Activated CD4-positive, alpha-beta T cell treated with anti-CD3 and anti-CD28 coated beads, Interleukin-2, Interleukin-4, amounts not matched to agents 100 ng/mL and 50 ng/mL, durations not matched to agents 16 hours and 8 hours (primary cell): Measurements from ENCODE around the gene NABP1.
"Not testable (repeated sequence)": the region's sequence is repeated elsewhere in the genome, so short reads cannot be mapped to it uniquely, and the experiment has no call there.

ENCODE experiments used
- DNase-seq: peaks from one replicate; pipeline ENCODE4 v3.0.0-alpha.2; 2020; ENCODE audit warnings: low spot score

Gene NABP1, protein sequence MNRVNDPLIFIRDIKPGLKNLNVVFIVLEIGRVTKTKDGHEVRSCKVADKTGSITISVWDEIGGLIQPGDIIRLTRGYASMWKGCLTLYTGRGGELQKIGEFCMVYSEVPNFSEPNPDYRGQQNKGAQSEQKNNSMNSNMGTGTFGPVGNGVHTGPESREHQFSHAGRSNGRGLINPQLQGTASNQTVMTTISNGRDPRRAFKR

DNA sequence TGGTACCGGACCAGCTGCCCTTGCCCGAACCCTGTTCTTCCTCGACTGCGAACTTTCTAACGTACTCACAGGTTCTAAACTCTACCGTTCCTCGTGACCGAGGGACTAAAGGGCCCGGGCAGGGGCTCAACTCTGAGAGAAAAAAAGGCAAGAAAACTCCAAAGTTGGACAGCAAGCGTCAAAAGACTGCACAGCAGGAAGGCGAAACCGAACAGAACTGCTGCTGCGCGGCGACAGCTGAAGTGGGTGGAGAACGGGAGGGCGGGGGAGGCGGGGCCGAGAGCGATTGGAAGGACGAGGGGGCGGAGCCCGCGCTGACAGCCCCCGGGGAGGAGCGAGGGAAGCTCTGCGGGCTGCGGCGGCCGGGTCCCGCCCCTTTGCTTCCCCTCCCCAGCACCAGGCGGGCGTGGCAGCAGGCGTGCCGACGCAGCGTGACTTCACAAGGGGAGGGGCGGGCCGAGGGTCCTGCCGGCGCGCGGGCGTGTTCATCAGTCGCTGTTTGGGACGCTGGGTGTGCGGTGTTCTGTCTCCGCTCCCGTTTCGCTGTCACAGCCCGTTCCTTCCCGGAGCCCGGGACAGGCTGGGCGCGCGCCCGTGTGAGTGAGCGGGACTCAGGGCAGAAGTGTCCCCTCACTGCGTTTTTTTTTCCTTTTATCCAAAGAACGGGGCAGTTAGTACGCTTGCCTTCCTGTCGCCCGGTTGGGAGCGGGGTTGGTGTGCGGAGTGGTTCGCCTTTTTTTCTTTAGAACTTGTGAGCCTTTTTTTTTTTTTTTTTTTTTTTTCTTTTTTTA lies at the start of gene NABP1:
TSS of gene NABP1 (plus strand) at position 491 of the 791 bp plus-strand sequence. CDS start 479 bp downstream, outside the sequence.
- DNase-seq: peak; percentile 99

DNA sequence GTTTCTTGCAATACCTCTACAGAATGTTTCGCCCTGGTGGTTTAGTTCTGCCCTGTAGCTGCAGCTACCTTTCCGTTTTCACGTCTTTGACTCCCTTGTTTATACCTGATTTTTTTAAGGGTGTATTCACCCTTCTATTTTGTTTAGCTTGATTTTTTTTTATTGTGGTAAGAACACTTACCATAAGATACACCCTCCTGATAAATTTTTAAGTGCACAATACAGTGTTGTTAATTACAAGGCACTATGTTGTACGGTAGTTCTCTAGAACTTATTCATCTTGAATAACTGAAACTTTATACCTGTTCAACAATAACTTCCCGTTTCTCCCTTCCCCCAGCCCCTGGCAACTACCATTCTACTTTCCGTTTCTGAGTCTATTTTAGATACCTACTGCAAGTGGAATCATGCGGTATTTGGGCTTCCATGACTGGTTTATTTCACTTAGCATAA lies 48.9 kb upstream of the NABP1 start:
- no peak for DNase-seq

DNA sequence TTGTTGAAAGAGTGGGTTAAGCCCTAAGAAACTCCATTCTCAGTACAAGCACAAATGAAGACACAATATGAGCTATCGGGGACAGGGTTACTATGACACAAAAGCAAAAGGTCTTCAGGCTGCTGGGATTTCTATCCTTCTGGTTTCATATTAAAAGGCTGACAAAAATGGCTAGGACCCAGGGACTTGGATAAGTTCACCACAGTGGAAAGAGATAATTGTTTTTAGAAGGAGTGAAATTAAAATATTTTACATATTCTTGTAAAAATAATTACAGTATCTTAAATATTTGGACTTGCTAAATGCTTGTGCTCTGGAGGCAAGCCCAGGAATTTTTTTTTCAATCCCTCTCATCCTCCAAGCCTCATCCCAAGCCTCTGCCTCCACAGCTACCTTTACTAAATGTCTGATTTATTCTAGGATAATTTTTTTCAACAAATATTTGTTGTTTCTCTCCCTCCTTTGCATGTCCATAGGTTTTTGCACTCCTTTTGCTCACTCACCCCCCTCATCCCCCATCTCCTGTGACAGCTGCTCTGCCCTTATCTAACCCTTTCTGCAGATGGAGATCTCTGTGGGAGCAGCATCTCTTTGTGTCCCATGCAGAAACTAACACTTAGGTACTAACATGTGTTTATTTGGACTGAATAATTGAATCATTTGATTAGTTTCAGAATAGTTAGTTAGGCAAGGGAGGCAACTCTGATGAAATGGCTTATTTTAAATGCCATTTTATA lies 47.8 kb upstream of the NABP1 start:
- no peak for DNase-seq

DNA sequence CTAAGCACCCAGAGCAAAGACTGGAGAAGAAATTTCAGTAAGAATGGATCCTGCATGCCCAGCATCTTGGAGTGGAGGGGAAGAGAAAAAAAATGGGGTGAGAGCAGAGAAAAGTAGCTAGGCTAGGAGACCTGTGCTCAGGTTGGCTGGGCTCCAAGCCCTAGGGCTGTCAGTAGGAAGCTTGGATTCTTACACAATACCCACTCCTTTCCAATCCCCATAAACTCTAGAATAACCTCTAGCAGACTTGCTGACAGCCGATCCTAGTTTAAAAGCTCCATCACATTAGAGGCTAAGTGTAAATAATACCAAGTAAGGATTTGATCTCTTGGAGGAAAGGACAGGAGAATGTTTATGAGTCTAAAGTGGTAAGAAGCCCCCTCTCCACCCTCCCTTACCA lies 46.2 kb upstream of the NABP1 start:
- DNase-seq: no peak

DNA sequence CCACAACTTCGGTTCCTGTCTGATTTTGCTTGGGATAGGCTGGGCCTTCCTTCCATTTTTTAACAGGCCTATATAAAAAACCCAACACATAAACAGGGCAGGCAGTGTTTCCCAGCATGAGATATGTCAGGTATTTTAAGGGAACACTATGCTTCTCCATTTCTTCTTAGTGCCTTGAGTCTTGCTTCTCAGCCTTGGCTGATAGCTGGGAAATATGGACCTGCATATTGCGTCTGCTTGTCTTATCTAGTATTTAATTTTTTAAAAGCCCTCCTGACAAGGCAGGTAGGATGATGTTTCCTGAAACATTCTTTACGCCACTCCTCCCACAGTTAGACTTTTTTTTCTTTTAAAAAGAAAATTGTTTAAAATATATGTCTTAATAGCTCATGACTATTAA lies 45.5 kb upstream of the NABP1 start:
- DNase-seq: no peak

DNA sequence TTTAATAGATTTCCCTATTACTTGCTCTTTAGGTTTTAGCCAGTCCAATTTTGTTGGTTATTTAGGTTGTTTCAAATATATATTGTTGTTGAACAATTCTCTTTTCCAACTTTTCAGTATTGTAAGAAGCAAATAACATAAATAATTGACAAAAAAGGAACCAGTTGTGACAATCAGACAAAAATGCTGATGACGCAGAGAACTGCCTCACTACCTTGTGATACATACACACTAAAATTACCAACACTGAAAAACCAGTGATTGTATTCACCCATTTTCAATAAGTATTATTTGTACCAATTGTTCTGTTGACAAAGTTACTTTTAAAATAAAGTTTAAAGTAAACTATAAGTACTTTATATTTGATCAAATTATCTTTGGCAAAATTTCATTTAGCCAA lies 43.1 kb upstream of the NABP1 start:
- no peak for DNase-seq

DNA sequence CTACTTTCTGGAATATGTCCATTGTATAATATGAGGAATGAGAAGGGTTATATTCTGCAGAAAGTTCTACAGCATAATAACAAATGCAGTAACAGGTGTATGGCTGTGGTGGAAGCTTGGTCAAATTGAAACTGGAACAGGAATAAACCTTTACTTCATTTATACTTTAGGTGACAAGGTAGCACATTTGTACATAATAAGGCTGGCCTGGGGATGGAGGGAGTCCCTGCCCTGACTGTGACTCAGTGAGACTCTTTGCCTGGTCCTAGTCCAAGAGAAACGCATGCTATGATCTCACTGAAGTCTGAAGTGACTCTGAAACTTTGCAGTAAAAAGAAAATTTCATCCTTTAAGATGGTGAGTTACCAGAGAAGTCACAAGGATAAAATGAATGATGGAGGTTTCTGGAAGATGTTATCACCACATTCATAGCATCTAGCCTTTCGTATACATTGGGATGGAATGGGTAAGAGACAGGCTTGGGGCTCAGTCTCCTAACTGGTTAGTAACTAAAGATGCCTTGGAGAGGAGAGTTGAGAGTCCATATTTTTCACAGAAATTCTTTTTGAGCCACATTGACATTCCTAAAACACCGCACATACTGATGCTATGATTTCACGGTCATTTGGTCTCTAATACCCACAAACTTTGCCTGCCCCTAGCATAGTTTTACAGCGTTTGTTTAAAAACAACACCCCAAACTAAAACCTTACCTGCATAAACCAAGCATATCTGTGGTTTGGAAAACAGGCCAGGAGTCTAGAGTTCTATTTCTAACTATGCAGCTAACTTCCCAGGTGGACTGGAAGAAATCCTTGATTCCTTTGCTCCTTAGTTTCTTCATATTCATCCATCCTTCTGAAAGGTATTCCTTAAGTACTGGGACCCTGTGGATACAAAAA lies 42.4 kb upstream of the NABP1 start:
- DNase-seq: peak; percentile 33

DNA sequence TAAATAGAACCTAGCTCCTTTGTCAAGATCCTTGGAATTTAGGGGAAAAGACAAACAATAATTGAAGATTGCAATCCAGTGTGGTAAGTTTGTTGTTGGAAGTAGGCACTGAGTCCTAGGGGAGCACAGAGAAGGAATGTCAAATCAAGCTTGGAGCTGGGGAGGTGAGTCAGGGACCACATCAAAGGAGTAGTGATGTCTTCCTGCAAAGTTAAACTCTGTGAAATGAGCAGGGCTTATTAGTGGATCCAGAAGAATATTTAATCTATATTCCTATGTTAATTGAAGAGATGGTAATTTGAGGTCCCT lies 41.7 kb upstream of the NABP1 start:
- DNase-seq: no peak

DNA sequence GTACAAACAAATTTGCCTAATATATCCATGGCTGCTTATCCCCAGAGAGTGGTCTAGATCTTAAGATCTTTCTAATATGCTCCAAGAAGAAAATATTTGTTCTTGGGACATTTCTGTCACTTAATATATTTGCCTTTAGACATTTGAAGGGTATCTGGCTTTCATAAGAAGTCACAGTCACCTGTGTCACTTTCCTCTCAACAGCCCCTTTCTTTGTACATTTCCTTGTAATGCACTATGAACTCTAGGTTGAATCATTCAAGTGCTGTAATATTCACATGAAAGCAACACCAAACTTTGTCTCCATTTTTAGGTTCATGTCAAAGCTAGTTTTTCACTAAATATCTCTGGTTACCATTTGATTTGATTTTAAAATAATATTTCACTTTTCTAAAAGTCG lies 41.4 kb upstream of the NABP1 start:
- no peak for DNase-seq

DNA sequence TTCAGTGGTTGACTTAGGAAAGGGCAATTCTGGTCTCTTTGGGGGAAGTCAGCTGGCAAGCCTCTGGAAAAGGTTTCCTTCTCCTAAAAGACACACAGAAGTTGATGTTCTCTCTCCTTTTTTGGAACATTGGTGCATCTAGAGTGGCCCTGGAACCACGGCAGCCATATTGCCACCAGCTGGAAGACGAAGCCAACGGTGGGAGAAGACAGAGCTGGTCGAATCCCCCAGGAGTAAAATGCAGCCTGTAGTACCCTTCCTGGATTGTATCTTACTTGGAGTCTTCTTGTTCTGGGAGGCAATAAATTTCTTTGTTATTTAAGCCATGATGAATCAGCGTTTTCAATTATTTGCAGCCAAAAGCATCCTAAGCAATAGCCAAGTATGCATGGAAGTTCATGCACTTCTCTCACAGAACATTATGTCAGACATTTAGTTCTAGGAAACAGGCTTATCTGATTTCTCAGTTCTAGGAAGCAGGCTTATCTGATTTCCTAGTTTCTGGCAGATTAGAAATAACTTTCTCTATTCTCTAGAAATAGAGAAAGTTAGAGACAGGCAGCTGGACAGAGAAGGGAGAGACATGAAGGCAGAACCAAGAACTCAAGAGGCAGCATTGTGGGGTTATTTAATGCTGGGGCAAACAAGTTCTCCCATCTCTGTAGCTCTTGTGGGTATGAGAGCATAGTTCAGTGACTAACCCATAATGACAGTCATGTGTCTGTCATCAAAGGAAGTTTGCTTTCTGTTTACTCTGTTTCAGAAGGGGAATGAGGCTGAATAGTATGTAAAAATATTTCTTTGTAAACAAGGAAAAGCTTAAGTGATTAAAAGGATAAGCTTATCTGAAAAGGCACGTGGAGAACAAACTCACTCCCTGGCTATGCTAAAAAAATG lies 40.5 kb upstream of the NABP1 start:
- peak; percentile 67 for DNase-seq

DNA sequence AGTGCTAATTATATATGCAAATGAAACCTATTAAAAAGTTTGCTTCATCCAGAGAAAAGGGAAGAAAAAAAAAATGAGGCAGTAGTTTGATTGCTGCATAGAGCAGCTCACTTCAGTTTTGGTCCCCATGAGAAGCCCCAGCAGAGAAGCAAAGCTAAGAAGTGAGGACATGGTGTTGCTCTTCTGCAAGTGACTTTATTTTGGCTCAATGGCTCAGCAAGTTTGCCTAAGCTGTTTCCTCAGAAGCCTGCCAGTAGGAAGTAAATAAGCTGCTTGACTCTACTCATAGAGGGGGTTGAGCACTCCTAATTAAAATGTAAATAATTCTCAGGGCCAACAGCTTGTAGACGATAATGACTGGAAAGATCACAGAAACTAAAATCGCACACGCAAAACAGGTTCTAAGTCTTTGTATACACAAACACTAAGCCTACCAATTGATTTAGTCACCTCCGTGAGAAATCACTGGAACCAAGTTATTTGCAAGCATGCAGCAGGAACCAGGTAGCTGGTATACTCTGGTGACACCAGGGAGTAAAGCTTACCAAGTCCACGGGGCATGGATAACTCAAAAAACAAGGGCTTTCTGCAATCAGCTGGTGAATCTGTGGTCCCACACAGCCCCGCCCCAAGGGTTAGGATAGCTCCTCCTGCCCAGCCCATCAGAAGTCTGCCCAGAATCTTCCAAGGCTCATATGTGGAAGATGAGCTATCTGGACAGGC lies 39.7 kb upstream of the NABP1 start:
- no peak for DNase-seq

DNA sequence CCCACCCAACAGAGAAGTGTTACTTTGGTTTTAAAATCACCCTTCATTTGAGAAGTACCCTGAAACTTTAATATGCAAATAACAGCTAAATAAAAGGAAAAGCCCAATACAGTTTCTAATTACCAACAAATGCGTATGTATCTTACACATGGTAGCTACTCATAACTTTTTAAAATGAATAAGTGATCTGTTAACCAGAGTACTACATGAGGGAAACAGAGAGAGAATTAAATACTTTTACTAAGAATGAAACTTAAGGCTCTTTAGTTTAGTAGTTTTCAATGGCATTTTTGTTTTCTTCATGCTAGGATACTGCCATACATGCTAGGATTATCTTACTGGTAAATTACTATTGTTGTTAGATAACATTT lies 39.1 kb upstream of the NABP1 start:
- DNase-seq: no peak

DNA sequence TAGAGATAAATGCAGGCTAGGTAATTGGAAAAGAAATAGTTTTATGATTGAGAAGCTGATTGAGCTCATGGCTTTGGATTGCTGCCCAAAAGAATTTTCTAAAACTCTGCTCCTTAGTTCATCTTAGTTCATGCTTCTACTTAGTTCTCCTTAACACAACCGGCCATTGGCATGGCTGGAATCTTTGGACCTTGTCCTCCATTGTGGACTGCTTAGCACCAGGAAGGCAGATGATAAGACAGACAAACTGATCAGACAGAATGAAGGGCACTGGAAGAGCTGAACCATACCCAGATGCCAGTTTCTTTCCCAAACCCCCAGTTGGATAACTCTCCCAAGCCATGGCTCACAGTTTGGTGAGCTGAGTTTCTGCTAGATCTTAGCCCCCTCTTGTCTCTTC lies 36.3 kb upstream of the NABP1 start:
- no peak for DNase-seq

DNA sequence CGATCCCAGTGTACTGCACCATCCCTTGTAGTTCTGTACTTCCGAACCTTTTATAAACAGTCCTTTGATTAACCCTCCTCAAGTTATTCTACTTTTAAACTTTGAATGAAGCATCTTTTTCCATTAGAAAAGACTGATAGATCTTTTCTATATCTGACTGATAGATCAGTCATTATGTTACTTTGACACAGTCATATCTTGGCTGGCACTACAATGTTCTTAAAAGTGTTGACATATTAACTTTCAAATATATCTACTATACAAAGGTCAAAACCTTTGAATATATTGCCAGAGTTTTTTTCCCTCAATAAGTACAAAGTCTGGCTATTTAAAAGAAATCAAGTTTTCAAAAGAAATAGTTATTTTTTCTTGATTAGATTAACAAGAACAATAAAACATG lies 35.4 kb upstream of the NABP1 start:
- peak; percentile 48 for DNase-seq

DNA sequence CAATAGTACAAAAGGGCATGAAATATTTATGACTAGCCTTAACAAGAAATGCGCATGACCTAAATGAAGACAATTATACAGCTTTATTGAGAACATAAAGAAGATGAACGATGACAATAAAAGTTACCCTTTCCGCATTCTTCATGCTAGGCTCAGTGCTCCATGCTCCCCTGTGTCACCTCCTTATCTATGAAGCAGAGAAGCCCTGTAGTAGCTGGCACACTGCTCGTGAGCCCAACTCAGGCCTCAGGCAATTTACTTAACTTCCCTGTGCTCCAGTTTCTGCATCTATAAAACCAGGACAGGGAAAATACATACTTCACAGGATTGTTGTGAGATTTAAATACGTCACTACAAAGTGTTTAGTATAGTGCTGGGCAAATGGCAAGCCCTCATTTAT lies 34.5 kb upstream of the NABP1 start:
- no peak for DNase-seq

DNA sequence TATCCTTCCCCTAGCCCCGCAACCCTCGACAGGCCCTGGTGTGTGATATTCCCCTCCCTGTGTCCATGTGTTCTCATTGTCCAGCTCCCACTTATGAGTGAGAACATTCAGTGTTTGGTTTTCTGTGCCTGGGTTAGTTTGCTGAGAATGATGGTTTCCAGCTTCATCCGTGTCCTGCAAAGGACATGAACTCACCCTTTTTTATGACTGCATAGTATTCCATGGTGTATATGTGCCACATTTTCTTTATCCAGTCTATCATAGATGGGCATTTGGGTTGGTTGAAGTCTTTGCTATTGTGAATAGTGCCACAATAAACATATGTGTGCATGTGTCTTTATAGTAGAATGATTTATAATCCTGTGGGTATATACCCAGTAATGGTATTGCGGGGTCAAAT lies 33.3 kb upstream of the NABP1 start:
- DNase-seq: not testable (repeated sequence)

DNA sequence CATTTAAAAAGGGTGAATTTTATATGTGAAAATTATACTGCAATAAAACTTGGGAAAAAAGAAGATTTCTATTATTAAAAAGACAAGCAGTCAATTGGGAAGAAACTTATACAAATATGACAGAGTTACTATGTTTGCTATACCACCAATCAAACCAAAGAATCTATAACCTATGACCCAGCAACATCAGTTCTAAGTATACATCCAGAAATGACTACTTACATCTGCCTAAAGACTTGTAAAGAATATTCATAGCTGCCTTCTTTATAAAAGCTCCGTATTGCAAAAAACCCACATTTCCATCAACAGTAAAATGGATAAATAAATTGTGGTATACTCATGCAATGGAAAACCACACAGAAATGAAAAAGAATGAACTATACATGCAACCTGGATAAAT lies 32.9 kb upstream of the NABP1 start:
- DNase-seq: no peak

DNA sequence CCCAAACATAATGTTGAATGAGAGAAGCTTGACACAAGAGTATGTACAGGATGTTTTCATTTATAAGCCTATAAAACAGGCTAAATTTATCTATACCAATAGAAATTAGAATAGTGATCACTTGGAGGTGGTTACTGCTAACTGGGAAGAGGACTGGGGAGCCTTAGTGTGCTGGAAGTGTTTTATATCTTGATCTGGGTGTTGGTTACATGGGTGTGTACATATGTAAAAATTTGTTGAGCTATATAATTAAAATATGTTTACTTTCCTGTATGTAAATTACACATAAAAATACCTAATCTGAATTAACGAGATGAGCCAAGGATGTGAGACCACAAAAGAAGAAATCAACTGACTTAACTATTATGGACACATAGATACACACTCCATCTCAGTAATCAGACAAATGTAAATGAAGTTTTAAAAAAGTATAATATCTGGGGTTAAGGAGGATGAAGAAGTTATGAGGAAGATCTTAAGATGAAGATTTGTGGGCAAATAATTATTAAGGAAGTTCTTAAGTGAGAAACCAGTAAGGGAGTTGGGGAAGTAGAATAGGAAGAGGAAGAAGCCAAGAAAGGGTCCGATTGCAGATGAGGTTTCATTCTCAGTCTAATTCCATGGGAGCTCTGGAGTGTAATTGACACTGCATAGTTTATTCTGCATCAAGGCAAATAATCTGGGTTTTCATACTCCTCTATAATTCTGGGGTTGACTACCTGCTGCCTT lies 32.3 kb upstream of the NABP1 start:
- DNase-seq: no peak

DNA sequence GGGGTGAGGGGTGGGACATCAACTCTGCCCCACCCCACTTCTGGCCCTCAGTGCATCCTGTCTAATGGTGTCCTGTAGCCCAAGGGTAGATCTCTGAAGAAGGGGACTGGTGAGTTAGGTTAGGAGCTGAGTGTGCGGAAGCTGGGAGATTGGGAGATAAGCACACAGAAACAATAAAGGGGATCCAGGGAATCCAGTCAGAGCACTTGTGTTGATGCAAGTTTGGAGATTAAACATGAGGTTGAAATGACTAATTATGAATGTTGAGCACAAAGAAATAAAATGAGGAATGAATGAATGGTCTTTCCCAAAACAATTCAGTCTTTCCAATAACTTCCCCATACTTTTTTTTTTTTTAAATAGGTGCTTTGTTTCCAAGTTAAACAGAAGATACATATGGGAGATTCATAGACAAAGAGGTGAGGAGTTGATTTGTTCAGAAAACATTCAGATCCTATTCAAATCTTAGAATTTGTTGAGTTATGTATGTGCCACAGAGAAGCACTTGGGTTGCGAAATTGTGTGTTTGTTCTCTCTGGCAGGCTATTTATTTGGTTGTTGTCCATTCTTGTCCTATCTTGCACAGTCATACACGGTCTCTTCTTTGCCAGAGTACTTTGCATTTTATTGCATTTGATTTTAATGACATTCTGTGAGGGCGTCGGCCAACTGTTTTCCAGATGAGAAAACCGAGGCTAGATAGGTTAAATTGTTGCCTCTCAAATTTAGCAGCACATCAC lies 31.6 kb upstream of the NABP1 start:
- DNase-seq: no peak
